Measurements from ENCODE around the gene CCDC3.

DNA sequence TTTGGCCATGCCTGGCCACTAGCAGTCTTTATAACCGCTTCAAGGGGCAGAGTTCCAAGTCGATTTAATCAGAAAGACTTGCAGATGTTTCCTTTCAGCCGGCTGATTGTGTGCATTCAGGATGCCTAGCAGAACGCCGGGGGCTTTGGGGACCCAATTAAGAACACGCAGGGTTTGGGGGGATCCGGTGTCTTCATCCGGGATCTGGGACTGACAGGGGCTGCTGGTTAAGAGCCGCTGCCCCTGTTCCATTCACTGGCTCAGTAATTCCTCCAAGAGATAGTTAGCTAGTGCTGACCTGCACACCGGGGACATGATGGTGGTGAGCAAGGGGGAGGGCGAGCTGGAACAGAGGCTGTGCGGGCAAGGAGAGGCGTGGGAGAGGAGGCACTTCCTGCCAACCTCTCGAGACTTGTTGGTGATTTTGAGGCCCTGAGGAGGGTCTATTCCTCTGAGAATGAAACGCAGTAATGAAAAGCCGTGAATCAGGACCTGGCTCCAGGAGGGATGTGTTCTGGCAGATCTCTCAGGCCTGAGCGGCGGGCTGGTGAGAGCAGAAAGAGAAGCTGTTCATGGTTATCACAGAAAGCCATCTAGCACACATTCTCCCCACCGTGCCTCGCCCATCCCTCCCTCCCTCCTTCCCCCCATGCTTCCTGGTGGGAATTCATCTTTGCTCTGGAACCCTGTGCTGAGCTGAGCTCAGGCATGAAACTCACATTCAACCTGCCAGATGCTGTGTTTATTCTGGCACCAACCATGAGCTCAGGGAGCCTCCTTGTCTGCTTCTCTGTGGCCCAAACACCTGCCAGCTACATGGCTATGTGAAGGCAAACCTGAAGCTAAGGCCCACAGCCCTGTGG, 152.0 kb downstream of the CCDC3 start:
- no peak for TF ChIP-seq MAX (IDR thresholded peaks at IDR 0.05; ENCODE audit: low read depth)
- no peak for TF ChIP-seq ELF1 (IDR thresholded peaks at IDR 0.05)
- no peak for TF ChIP-seq CTCF (IDR thresholded peaks at IDR 0.05)
- no peak for TF ChIP-seq ZBTB33 (IDR thresholded peaks at IDR 0.05; ENCODE audit: borderline replicate concordance, low read depth)
- no peak for TF ChIP-seq TAF1 (IDR thresholded peaks at IDR 0.05; ENCODE audit: borderline replicate concordance, low read depth, low read length)

All from SK-N-SH (cell line).